RCC 7860 (cell line): ENCODE measurements around the gene FAM174C.

Experiments used
- DNase-seq: peaks from one replicate; pipeline ENCODE4 v3.0.0-alpha.2; 2015; ENCODE audit warnings: low spot score
- FAIRE-seq: peaks from 2 replicates; lab custom pipeline; 2012; peaks lifted over from hg19 to GRCh38; lab: Jason Lieb, UNC

FAM174C gene

GRCh38 chr19:1275260-1275975 is at the start of gene FAM174C:
Gene FAM174C, plus strand, starts transcription at chr19:1275530. Its CDS starts 20 bp downstream, at chr19:1275550.
- FAIRE-seq = no peak
- DNase-seq = peak; percentile 95

GRCh38 chr19:1226227-1226518 is 49.2 kb upstream of the FAM174C start:
- DNase-seq (no peak), FAIRE-seq (no peak)

GRCh38 chr19:1226522-1227303 is 48.6 kb upstream of the FAM174C start:
- FAIRE-seq (no peak), DNase-seq (no peak)

- DNase-seq (no peak), FAIRE-seq (no peak)
Measured at GRCh38 chr19:1227304-1228054, 47.9 kb upstream of the FAM174C start.

- no peak for DNase-seq
- FAIRE-seq = no peak
Measured at GRCh38 chr19:1228161-1228957, 47.0 kb upstream of the FAM174C start.

GRCh38 chr19:1229056-1229923 is 46.0 kb upstream of the FAM174C start:
- no peak for FAIRE-seq
- DNase-seq = no peak

GRCh38 chr19:1229924-1230782 is 45.2 kb upstream of the FAM174C start:
- DNase-seq (no peak), FAIRE-seq (no peak)

GRCh38 chr19:1230783-1231489 is 44.4 kb upstream of the FAM174C start:
- FAIRE-seq = no peak
- no peak for DNase-seq

- FAIRE-seq (no peak), DNase-seq (no peak)
Measured at GRCh38 chr19:1231729-1232637, 43.3 kb upstream of the FAM174C start.

GRCh38 chr19:1232652-1233072 is 42.7 kb upstream of the FAM174C start:
- DNase-seq (no peak), FAIRE-seq (no peak)

GRCh38 chr19:1233115-1233667 is 42.1 kb upstream of the FAM174C start:
- DNase-seq = no peak
- no peak for FAIRE-seq

- FAIRE-seq = no peak
- DNase-seq = no peak
Measured at GRCh38 chr19:1234051-1234954, 41.0 kb upstream of the FAM174C start.

GRCh38 chr19:1234955-1235380 is 40.4 kb upstream of the FAM174C start:
- FAIRE-seq (no peak), DNase-seq (no peak)

- peak; percentile 42 for DNase-seq
- no peak for FAIRE-seq
Measured at GRCh38 chr19:1235625-1236538, 39.4 kb upstream of the FAM174C start.

- no peak for FAIRE-seq
Measured at GRCh38 chr19:1236576-1236975, 38.8 kb upstream of the FAM174C start.

More at GRCh38 chr19:1236576-1236975, 38.8 kb upstream of the FAM174C start:
- no peak for DNase-seq
